Stimulated activated CD8-positive, alpha-beta memory T cell treated with anti-CD3 and anti-CD28 coated beads, Interleukin-12 subunit alpha, Interleukin-12 subunit beta, amount 100 ng/mL, for 24 hours (primary cell): ENCODE measurements around the gene ARHGDIG.
"Not testable (repeated sequence)": the region's sequence is repeated elsewhere in the genome, so short reads cannot be mapped to it uniquely, and the experiment has no call there.

Source experiments
- DNase-seq: peaks from one replicate; pipeline ENCODE4 v3.0.0-alpha.2; 2020; ENCODE audit errors: extremely low read depth

Gene ARHGDIG

DNA sequence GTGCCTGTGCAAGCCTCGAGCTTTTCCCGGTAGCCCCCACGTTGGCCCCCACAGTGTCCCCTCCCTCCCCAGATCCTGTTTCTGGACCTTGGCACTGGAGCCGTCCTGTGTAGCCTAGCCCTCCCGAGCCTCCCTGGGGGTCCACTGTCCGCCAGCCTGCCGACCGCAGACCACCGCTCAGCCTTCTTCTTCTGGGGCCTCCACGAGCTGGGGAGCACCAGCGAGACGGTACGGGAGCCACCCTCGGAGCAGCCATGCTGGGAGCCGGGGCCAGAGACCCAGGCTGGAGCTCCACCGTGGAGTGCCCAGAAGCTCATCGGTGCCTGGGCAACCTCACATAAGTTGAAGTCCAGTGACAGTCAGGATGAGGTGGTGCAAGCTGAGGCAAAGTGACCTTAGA lies 16.4 kb upstream of the ARHGDIG start:
- DNase-seq = no peak

DNA sequence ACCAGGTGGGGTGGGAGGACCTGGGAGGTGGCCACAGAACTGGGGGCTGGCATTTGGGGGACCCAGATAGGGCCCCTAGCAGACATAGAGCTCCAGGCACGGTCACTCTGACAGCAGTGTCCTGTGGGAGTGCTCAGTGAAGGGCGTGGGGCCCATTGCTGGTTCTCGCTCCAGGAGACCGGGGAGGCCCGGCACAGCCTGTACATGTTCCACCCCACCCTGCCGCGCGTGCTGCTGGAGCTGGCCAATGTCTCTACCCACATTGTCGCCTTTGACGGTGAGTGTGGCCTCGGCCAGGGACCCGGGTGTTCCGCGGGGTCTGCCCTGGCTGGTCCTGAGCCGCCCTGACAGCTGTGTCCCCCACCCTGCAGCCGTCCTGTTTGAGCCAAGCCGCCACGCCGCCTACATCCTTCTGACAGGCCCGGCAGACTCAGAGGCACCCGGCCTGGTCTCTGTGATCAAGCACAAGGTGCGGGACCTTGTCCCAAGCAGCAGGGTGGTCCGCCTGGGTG lies 15.9 kb upstream of the ARHGDIG start:
- no peak for DNase-seq

DNA sequence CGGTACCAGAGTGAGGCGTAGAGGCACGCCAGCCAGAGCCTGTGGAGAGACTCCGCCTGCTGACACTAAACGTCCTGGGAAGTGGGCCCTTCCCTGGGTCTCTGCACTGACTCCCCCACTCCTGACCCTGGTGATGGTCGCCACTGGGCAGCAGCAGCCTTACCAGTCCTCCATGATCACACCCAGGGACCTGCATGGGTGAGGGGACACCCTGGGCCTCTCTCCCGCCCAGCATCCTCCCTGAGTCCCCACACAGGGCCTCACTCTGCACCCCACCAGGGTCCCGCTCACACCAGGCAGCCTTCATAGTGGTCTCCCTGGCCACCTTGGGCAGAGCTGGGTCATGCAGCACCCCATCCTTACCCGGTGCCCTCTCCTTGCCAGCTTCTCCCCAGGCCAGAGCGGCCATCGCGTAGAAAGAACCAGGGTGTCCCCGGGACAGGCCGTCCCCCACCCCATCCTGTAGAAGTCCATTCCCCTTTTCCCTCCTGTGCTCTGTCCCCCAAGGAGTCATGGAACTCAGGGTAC lies 15.3 kb upstream of the ARHGDIG start:
- no peak for DNase-seq

DNA sequence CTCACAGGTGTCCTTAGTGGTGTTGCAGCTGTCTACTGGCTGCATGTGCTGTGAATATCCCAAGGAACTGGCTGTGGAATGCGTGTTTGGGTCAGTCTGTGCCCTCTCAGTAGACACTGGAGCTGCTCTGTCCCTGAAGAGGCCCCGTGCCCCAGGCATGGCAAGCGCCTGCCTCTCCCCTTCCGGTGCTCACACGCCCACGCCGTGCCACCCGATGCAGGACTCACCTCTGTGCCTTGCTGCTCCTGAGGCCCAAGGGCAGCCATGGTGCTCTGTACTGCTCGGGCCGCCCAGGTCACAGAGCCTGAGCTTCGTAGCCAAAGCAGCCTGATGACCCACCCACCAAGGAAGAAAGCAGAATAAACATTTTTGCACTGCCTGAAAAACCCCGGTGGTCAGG lies 14.7 kb upstream of the ARHGDIG start:
- DNase-seq = no peak

DNA sequence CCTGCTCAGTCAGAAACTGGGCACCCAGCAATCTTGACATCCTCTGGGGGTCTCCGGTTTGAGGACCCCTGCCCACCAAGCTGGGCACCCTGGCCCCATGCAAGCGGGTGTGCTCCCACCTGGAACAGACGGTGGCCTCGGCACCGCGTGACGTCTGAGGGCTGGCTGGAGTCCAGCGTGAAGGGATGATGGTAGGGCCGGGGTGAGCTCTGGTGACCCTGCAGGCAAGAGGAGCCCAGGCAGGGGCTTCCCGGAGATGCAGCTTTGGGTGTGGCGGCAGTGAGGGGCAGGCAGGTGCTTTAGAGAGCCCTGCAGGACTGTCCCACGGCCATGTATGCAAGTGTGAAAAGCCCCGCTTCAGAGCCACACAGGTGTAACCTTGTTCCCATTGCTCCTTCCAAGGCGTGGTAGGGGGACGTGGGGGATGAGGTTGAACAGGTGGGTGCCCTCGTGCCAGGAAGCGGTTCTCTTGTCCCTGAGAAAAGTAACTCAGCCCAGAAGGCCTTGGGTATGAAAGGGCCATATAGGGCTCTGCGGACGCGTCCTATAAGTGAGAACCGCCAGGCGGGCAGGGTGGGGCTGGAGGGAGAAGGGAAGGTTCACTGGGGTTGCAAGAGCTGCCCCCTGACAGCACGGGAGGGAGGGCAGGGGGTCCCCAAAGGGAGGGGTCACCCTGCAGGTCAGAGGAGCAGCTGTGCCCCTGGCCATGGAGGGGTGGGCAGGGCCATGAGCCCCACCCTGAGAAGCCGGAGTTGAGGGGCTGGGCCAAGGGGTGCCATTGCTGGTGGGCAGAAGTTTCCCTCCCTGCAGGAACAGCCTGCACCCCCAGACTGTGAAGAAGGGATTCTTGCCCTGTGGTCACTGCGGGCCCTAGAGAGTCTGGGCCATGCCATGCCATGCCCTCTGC lies 13.9 kb upstream of the ARHGDIG start:
- no peak for DNase-seq

DNA sequence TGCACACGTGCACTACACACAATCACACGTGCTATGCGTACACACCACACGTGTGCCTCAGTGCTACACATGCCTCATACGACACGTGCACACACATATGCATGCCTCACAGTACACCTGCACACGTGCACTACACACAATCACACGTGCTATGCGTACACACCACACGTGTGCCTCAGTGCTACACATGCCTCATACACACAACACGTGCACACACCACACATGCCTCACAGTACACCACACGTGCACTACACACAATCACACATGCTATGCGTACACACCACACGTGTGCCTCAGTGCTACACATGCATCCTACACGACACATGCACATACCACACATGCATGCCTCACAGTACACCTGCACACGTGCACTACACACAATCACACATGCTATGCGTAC lies 12.8 kb upstream of the ARHGDIG start:
- DNase-seq = not testable (repeated sequence)

DNA sequence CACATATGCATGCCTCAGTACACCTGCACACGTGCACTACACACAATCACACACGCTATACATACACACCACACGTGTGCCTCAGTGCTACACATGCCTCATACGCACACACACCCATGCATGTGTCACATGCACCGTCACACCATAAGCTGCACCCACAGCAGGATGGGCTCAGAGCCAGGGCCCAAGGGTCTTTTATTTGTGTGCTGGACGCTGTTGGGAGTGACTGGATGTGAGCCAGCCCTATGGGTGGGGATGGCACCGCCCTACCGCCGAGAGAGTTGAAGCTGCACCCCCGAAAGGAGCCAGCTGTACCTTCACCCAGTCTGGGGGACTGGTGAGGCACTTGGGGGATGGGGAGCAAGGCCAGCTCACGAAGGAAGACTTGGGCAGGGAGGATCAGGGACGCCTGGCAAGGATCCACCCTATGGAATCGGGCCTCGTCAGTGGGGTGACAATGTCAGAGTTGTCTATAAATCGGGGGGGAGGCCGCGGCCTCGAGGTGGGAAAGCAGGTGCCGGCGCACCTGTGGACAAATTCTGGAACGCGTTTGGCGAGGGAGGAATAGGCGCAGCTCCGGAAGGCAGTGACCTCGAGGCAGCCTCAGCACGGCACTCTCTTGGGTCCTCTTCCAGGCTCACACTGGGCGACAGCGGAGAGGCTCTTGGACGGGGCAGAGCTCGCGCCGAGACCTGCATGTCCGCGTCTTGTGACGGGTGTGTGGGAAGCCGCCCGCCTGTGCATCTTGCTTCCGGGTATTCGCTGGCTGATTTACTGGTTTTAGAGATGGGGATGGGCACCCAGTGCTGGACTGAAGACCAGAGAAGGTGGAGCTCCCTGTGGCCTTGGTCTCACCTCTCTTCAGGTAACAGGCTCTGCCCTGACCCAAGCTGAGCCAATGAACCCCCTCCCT lies 12.0 kb upstream of the ARHGDIG start:
- no peak for DNase-seq

DNA sequence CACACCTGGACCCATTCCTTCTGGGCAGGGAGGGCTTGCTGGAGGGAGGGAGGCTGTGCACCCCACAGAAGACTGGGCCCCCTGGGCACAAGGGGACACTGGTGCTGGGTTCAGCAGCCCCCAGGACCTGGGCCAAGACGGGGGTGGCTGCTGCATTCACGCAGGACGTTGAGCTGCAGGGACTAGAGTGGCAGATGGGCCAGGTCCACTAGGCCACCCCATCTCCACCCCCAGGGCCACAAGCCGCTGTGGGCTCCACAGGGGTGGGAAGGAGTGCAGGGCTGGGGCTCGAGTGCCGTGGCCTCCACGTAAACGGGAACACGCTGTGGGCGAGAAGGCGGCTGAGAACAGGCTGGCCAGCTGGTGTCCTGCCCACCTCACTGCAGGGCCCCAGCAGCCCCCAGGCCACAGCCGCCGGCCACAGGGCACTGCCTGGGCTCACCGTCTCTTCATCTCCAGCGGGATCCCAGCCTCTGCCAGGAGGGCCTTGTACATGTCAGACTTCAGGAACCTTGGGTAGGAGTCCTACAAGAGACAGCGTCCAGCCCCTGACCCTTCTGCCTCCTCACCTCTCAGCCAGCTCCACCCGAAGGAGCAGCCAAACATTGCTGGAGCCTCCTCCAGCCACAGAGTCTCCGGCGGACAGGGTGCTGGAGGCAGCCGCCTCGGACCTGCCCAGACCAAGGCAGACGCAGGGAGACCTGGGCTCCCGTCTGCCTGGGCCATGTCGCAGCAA lies 11.2 kb upstream of the ARHGDIG start:
- DNase-seq = no peak

DNA sequence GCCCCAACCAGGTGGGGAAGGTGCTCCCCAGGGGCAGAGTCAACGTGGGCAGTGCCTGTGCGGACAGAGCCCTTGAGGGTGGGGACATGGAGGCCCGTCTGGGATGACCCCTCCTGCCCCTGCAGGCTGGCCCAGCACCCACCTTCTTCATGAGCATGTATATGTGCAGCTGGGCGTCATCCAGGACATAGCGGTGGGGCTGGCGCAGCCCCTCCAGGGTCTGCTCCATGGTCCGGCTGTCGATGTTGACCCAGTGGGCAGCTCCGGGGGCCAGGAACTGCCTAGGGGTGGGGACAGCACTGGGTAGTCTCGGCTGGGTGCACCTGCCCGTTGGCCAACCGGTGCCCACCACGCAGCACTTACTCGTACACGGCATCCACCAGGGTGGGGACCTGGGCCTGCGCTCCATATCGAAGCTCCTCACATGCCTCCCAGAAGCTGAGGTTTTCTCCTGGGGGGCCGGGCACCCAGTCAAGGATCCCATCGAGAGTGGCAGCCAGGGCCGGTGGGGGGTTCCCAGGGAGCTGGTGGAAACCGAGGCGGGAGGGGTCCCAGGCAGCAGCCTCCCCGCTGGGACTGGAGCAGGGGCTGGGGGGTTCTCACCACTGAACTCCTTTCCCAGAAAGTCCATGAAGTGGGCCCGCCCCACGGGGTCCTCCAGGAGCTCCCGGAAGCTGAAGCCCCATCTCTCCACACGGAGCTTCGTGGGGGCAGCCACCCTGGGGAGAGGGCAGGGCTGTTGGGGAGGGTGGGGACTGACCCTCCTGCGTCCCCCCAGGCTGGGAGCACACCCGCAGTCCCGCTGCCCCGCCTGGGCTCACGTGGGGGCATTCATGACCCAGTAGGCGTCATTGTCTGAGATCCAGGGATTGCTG lies 9.8 kb upstream of the ARHGDIG start:
- DNase-seq = no peak

DNA sequence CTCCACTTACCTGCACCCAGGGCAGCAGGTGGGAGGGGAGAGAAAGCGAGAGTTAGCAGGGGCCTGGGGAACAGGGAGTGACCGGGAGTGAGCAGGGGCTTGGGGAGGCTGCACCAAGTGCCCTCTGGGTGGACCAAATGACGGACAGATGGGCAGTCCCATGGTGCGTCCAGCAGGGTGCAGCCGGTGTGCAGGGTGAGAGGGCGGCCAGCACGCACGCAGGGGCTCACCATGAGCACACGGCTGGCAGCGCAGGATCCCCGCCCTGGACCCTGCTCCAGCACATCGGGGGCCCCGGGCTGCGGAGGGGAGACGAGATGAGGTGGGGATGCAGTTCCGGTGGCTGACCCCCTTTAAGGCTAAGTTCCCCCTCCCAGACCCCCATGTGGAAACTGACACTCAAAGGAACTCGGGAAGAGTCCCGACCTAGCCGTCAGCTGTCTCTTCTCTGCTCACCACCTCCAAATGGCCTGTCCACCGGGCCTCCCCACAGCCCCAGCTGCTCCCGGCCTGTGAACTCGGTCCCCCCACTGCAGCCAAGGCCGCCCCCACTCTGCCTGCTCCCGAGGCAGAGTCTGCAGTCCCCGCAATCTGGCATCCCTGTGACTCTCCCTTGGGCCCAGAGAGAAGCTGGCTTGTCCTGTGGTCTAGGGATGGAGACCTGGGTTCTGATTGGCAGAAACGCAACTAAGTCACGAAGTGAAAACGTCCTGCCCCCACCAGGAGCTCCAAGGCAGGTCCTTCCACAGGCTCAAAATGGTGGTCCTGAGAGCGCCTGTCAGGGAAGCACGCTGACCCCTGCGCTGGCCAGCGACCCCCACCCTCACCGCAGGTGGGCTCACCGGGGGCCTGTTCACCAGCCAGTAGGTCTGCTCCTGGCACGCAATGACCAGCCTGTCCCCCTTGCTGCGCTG lies 7.5 kb upstream of the ARHGDIG start:
- DNase-seq = no peak

DNA sequence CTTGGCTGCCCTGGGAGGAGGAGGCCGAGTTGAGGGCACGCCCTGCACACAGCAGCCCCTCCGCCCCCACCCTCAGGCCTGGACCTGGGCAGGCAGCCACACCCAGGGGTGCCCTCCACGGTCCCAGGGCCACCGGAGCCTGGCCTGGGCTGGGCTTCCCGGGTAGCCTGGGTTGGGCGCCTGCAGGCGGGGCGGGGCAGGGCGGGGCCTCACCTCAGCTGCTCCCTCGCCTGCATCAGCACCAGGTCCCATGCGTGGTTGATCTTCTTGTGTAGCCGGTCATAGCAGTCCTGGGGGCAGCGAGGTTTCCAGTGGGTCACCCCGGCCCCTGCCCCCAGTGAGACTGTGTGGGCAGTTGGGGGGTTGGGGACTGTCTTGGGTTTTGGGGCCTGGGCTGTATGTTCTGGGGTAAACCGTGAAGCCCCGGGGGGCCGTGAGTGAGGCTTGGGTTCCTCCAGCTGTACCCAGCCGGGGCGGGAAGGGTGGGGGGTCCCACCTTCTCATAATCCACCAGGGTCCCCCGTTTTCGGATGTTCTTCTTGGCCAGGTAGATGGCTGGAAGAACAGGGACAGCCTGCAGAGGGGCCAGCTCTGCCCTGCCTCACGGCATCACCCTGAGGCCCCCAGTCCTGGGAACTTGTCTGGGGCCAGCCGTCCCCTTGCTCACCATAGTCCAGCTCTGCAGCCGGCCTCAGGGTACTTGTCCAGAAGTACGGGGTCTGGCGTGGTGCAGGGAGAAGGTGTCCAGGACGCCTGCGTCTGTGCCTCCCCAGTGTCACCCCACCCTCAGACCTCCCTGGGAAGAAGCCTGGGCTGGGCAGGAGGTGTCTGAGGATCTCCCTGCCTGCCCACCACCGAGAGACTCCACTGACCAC lies 6.6 kb upstream of the ARHGDIG start:
- no peak for DNase-seq

DNA sequence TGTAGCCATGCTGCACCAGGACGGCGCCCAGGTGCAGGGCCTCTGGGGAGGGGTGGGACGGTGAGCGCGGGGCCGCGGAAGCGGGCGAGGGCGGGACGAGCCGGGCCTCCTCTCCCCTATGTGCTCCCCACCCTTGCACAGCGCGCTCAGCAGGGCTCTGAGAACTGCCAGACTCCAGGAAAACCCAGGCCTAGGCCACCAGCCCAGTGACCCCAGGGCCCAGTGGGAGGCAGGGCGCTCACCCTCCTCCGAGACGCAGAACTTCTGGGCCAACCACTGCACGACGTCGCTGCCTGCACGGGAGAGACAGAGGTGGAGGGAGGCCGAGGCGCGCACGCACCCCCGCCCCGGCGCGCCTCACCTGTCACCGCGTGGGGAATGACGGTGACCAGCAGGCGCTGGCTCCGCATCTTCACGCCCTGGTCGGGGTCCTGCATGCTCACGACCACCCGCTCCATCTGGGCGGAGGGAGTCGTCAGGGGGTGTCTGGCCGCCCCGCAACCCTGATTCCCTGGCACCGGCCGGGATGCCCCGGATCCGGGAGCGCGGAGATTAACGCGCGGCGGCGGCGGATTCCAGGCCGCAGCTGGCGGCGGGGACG lies 5.2 kb upstream of the ARHGDIG start:
- DNase-seq = no peak

DNA sequence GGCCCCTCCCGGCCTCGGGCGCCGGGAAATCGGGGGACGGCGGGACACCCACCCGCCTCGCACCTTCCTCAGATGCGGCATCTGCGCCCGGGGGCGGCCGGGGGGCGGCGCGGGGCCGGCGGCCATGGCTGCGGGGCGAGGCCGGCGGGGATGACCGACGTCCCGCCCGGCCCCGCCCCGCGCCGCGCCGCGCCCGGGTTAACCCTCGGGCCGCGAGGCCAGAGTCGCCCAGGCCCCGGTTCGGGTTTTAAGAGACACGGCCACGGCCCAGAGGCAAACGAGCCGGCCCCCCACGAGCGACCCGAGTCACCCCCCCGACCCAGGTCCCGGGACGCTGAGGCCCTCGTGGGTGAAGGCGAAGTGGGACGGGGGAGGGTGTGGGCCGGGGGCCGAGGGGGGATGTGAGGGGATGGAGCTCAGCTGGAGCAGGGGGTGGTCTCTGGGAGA lies 4.6 kb upstream of the ARHGDIG start, which contains the start of gene RGS11:
RGS11 (minus strand) TSS at position 159 of the 447 bp plus-strand sequence; CDS start at position 126, 33 bp downstream.
- no peak for DNase-seq

DNA sequence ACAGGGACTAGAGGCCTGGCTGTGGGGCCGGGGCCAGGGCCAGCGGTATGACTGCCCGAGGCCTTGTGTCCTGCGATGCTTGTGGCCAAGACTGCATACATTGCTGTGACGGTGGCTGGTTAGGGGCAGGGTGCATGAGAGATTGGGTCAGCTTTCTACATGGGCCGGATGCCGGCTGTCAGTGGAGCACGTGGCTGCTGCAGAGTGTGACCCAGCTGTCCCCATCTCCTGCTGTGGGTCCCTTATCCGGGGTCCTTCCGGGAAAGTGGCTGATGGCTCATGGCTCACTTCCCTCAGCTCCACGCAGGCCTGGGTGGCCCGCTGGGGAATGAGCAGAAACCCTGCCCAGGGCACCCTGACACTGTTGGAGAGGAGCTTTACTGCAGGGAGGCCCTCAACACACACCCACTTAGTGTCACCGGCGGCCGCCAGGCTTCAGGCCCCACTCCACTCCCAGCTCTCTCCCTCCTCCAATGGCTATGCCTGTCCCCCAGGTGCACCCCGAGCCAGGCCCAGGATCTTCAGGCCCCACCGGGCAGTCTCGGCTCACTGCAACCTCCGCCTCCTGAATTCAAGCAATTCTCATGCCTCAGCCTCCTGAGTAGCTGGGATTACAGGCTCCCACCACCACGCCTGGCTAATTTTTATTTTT lies 3.8 kb upstream of the ARHGDIG start:
- DNase-seq = no peak

DNA sequence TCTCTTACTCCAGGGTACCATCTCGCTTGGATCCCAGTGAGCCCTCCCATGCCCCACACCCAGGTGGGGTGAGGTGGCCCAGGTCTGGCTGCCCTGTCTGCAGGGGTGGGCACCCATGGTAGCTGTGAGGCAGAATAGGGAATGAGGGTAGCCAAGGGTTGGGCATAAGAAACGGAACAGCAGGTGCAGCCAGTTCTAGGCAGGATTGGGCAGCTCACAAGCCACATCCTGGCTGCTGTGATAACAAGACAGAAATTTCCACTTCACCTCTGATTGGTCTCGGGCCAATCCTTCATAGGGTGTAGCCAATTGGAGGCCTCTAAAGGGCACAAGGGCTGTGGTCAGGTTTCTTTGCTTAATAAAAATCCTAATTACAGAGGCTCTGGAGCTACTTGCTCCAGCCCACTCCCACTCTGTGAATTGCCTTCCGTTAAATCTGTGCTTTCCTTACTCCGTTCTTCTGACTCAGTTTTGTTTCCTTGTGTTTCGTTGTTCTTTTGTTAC lies 1.5 kb upstream of the ARHGDIG start:
- DNase-seq = no peak

DNA sequence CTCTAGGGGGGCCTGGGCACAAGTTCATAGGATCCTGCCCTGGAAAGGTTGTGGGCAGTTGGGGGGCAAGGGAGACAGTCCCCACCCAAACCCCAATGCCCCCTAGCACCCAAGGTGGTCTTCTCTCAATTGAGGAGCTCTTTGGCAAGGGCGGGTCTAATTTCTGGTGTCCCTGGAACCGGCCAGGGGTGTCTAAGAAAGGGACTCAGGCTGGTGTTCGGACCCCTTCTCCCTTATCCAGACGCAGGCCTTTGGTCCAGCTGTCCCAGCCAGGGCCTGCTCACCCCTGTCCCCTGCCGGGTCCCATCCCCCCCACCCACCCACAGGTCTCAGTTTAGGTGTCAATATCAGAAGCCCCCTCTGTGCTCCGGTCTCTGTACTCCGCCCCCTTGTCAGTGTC lies 860 bp upstream of the ARHGDIG start:
- DNase-seq = no peak

DNA sequence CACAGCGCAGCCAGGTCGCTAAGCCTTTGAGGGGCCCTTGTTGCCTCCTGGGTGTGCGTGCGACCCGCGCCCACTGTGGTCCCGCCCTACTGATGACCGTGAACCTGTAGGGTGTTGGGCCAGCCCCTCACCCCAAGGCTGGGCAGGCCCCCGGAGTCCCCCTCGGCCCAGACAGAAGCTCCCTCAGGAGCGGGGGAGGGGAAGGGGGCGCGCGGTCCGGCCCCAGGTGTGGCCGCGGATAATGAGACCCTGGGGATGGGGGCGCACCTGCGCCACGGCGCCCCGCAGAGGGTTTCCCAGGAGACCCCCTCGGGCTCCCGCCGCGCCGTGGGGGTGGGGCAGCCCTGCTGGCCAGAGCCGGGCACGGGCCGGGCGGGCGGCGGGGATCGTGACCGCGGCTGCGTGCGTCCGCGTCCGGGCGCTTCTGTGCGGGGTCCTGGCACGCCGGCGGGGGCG lies 358 bp upstream of the ARHGDIG start:
- DNase-seq = no peak
